ENCODE measurements around the gene TXNL4A. TPM values are rescaled to one million over a fixed set of nuclear protein-coding genes. Genes with fewer than 3 reads are reported as not detected.
"Not testable (repeated sequence)": the region's sequence is repeated elsewhere in the genome, so short reads cannot be mapped to it uniquely, and the experiment has no call there.

The TXNL4A gene
- total and polyA plus RNA-seq, 2 donors (not counting 1 experiment from before 2014, with no cell fraction given) = 39.5 to 101 TPM

DNA sequence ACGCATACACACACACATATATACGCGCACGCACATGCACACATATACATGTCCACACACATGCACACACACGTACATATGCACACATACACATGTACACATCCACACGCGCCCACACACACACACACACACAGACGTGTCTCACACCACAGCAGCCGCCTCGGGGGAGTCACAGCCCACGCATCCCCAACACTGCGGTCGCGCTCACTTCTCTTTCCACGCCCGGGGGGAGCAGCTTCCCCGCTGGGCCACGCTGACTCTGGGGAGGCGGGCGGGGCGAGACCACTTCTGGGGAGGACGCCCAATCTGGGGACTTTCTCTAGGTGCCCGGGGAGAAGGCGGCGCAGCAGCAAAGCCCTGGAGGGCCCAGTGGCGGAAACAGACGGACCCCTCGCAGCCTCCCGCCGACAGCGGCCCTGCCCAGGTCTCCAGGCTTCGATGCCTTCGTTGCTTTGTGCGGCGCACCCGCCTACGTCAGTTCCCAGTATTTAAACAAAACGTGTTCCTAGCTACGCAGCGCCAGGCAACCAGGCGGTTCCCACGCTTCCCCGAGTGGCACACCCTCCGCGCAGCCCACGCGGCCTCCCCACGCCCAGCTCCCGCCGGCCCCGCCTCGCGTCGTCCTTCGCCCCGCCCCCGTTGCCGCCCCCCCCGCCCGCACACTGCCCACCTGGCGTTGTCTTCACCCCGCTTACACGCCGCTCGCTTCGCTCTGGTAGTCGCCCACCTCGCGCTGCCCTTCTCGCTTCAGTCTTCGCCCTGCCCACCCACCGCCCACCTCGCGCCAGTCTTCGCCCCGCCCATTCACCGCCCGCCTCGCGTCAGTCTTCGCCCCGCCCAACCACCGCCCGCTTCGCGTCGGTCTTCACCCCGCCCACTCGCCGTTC is 45.1 kb upstream of the TXNL4A start:
- Histone ChIP-seq H3K4me1 (ENCODE audit: control insufficient read depth, extremely low read depth, insufficient read depth, low read length) (peaks cover 8% of the 10 kb centered on the region), H3K4me2 (ENCODE audit: extremely low read depth, insufficient read depth, low read length) (peak overlapping the region; percentile 98), H2AFZ (ENCODE audit: low read length) (peak overlapping the region; percentile 83), H4K20me1 (ENCODE audit: control insufficient read depth, extremely low read depth, insufficient read depth, low read length) (no peaks in the 10 kb centered on the region), H3K36me3 (ENCODE audit: control insufficient read depth, insufficient read depth, low read length) (peaks cover 3% of the 10 kb centered on the region), H3K9me3 (ENCODE audit: control insufficient read depth, insufficient read depth, low read depth, low read length) (no peaks in the 10 kb centered on the region), H3K9ac (ENCODE audit: insufficient read depth, low read length) (peak overlapping the region; percentile 96), H3K27me3 (ENCODE audit: control insufficient read depth, insufficient read depth, low read length) (no peaks in the 10 kb centered on the region), H3K4me3 (replicated peaks in 1 of 4; ENCODE audit: control extremely low read depth in 1 of 4, insufficient read depth in 1 of 4, low read depth in 3 of 4, low read length in 4 of 4) (peak overlapping the region; percentile 71 to 91 (median 74)), H3K79me2 (ENCODE audit: control insufficient read depth, insufficient read depth, low read length) (peaks cover 15% of the 10 kb centered on the region), H3K27ac (ENCODE audit: insufficient read depth, low read length) (peak overlapping the region; percentile 96)
- peak; percentile 54 to 85 for DNase-seq (ENCODE audit: low read depth in 2 of 2)
- TF ChIP-seq, protein P1, sequence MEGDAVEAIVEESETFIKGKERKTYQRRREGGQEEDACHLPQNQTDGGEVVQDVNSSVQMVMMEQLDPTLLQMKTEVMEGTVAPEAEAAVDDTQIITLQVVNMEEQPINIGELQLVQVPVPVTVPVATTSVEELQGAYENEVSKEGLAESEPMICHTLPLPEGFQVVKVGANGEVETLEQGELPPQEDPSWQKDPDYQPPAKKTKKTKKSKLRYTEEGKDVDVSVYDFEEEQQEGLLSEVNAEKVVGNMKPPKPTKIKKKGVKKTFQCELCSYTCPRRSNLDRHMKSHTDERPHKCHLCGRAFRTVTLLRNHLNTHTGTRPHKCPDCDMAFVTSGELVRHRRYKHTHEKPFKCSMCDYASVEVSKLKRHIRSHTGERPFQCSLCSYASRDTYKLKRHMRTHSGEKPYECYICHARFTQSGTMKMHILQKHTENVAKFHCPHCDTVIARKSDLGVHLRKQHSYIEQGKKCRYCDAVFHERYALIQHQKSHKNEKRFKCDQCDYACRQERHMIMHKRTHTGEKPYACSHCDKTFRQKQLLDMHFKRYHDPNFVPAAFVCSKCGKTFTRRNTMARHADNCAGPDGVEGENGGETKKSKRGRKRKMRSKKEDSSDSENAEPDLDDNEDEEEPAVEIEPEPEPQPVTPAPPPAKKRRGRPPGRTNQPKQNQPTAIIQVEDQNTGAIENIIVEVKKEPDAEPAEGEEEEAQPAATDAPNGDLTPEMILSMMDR (conservative IDR thresholded peaks at IDR 0.05 in 1 of 2, IDR thresholded peaks at IDR 0.05 in 1 of 2; ENCODE audit: low read depth in 1 of 2, low read length in 2 of 2) = no peak
- TF ChIP-seq EZH2 (IDR thresholded peaks at IDR 0.05; ENCODE audit: low read length, missing control alignments) = no peak

DNA sequence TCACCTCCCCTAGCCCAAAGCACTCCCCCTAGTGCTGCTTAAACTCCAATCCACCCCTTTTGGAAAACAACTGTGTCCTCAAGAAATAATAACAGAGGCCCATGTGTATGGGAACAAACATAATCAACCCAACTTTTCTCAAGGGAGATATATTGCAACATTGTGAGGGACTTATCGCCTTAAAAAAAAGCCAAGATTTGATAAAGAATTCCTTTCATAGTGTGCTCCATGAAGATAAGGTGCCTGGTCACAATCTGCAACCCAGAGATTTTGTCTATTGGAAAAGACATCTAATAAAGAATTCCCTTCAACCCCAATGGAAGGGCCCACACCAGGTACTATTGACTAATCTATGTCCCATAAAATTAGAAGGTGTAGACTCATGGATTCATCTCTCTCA is 41.3 kb upstream of the TXNL4A start:
- H2AFZ ChIP-seq (ENCODE audit: low read length) = no peak overlapping the region
- H3K4me1 ChIP-seq (ENCODE audit: control insufficient read depth, extremely low read depth, insufficient read depth, low read length) = peaks cover 4% of the 10 kb centered on the region
- peaks cover 1% of the 10 kb centered on the region for H3K79me2 ChIP-seq (ENCODE audit: control insufficient read depth, insufficient read depth, low read length)
- no peaks in the 10 kb centered on the region for H3K36me3 ChIP-seq (ENCODE audit: control insufficient read depth, insufficient read depth, low read length)
- no peak for DNase-seq (ENCODE audit: low read depth in 2 of 2)
- H3K4me2 ChIP-seq (ENCODE audit: extremely low read depth, insufficient read depth, low read length) = no peak overlapping the region
- TF ChIP-seq, protein P1 (conservative IDR thresholded peaks at IDR 0.05 in 1 of 2, IDR thresholded peaks at IDR 0.05 in 1 of 2; ENCODE audit: low read depth in 1 of 2, low read length in 2 of 2) = no peak
- no peak for TF ChIP-seq EZH2 (IDR thresholded peaks at IDR 0.05; ENCODE audit: low read length, missing control alignments)
- H3K9me3 ChIP-seq (ENCODE audit: control insufficient read depth, insufficient read depth, low read depth, low read length) = no peaks in the 10 kb centered on the region
- no peaks in the 10 kb centered on the region for H3K27me3 ChIP-seq (ENCODE audit: control insufficient read depth, insufficient read depth, low read length)
- H3K27ac ChIP-seq (ENCODE audit: insufficient read depth, low read length) = no peak overlapping the region
- no peak overlapping the region for H3K4me3 ChIP-seq (replicated peaks in 1 of 4; ENCODE audit: control extremely low read depth in 1 of 4, insufficient read depth in 1 of 4, low read depth in 3 of 4, low read length in 4 of 4)
- H3K9ac ChIP-seq (ENCODE audit: insufficient read depth, low read length) = no peak overlapping the region
- H4K20me1 ChIP-seq (ENCODE audit: control insufficient read depth, extremely low read depth, insufficient read depth, low read length) = no peaks in the 10 kb centered on the region

DNA sequence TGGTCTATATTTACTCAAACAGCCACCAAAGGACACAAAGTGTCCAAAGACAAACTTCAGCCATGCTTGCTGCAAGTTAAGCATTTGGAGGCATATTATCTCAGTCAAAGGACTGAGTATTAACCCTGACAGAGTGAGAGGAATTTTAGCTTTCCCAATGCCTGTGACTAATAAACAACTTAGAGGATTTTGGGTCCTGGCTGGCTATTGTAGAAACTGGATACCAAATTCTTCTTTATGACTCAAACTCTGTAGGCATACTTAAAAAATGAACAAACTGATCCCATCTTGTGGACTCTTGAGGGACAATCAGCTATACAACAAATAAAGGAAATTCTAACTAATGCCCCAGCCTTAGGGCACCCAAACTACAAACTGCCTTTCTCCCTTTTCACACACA is 39.4 kb upstream of the TXNL4A start:
- H3K79me2 ChIP-seq (ENCODE audit: control insufficient read depth, insufficient read depth, low read length); H3K27ac ChIP-seq (ENCODE audit: insufficient read depth, low read length); H4K20me1 ChIP-seq (ENCODE audit: control insufficient read depth, extremely low read depth, insufficient read depth, low read length); H3K4me1 ChIP-seq (ENCODE audit: control insufficient read depth, extremely low read depth, insufficient read depth, low read length); H3K27me3 ChIP-seq (ENCODE audit: control insufficient read depth, insufficient read depth, low read length); H2AFZ ChIP-seq (ENCODE audit: low read length); H3K36me3 ChIP-seq (ENCODE audit: control insufficient read depth, insufficient read depth, low read length); H3K9ac ChIP-seq (ENCODE audit: insufficient read depth, low read length); H3K4me2 ChIP-seq (ENCODE audit: extremely low read depth, insufficient read depth, low read length); H3K4me3 ChIP-seq (replicated peaks in 1 of 4; ENCODE audit: control extremely low read depth in 1 of 4, insufficient read depth in 1 of 4, low read depth in 3 of 4, low read length in 4 of 4); H3K9me3 ChIP-seq (ENCODE audit: control insufficient read depth, insufficient read depth, low read depth, low read length): not testable (repeated sequence)
- peak; percentile 68 to 69 for DNase-seq (ENCODE audit: low read depth in 2 of 2)

Data from fibroblast of lung (primary cell).